UCSD-AML1 (cell line): ENCODE results near the gene PAPSS1.
A peak's percentile ranks its signal among the peaks of the same experiment; 100 is the strongest.

ENCODE experiments used
- DNase-seq: peaks from one replicate; lab custom pipeline; 2025; ENCODE audit not compliant: unreplicated experiment; lab: John Stamatoyannopoulos, UW

The PAPSS1 gene

DNA sequence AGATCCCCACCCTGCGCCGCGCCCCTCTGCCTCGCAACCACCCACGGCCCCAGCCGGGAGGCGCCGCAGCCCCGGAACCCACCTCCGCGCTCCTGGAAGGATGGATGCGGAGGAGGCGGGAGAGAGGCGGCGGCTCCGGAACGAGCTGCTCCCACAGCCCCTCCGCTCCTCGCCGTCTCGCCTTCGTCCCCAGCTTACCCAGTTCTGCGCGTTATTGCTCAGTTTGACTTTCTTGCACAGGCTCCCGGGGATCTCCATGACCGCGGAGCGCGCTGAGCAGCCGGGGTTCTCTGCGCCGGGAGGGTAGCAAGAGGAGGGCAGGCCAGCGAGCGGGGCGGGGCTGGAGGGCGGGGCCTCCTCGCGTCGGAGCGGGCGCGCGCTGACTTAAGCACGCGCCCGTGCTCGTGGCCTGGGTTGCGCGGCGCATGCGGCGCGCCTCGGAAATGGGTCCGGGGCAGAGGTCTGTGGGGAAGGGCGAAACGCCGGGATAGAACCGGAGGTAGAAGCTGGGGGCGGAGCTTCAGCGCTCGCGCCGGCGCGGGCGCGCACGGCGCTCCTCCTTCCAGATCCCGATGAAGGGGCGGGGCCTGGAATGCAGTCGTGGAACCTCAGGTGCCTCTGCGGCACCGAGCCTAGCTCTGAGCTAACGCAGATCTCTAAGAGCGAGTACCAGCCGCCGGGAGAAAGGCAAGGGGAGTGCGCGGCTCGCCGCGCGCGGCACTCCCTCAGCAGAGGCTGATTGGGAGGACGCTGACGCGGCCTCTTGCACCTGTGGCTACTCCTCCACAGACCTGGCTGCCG lies at the start of gene PAPSS1:
TSS of gene PAPSS1 (minus strand) at position 313 of the 801 bp plus-strand sequence. CDS start at position 258, 55 bp downstream.
- DNase-seq, result peak; percentile 98

DNA sequence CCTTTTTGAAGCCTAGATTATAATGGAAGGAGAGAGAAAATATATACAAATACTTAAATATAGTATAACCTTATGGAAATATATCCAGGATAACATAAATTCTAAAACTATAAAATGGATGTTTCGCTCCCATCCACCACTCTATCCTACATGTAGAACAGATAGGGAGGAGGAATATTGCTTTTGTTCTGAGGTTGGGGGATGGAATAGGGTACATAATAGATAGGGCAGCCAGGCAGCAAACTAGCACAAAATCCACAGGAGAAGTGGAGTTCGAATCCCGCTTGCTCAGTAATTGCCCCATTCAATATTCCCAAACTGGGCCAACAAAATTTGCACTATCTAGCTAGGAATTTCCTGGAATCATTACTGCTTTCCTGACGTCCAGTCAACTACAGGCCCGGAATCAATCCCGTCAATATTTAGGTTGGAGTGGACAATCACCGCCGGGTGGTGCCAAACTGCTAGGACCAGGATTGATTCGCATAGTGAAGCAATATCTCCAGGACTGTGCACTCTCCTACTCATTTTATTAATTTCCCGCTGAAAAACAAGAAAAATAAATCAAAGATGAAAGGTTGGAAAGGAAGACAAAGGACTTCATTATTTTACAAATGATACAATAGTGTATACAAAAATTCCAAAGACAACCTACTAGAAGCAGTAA lies 40.4 kb upstream of the PAPSS1 start:
- no peak for DNase-seq

DNA sequence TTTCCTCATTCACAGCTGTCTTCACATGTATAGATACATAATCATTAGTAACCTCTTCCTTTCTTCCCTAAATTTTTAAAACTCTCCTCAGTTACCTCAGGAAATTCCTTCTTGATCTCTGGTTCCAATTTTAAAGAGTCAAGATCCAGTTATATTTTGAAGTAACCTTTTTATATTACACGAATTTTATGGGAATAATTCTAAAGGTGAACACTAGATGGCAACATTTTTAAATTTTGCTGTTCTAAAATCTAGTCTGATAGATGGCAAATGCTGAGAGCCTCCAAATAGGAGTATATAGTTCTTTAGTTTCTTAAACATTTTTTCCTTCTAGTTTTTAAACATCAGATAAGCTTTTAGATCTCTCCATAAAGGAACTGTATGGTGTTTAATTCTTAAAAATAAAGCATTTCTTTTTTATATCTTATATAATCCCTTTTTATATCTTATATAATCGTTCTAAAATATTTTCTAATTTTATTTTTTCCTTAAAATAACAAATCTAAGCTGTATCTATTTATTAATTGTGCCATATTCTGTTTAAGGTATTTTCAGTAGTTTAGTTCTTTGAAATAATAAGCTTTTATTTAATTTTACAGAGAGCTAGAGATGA lies 37.9 kb upstream of the PAPSS1 start:
- no peak for DNase-seq

DNA sequence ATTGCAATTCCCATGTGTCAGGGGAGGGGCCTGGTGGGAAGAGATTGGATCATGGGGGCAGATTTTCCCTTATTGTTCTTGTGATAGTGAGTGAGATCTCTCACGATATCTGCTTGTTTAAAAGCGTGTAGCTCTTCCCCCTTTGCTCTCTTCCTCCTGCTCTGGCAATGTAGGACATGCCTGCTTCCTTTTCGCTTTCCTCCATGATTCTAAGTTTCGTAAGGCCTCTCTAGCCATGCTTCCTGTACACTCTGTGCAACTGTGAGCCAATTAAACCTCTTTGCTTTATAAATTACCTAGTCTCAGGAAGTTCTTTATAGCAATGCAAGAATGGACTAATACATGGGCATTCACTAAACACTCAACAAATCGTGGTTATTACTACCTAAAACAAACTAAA lies 37.2 kb upstream of the PAPSS1 start:
- DNase-seq, result no peak

DNA sequence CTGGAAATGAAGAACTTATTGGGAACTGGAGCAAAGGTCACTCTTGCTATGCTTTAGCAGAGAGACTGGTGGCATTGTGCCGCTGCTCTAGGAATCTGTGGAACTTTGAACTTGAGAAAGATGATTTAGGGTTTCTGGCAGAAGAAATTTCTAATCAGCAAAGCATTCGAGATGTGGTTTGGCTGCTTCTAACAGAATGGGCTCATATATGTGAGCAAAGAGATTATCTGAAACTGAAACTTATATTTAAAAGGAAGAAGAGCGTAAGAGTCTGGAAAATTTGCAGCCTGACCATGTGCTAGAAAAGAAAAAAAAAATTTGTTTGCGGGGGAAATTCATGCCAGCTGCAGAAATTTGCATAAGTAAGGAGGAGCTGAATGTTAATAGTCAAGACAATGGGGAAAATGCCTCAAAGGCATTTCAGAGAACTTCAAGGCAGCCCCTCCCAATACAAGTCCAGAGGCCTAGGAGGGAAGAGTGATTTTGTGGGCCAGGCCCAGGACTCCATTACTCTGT lies 35.9 kb upstream of the PAPSS1 start:
- DNase-seq, result no peak

DNA sequence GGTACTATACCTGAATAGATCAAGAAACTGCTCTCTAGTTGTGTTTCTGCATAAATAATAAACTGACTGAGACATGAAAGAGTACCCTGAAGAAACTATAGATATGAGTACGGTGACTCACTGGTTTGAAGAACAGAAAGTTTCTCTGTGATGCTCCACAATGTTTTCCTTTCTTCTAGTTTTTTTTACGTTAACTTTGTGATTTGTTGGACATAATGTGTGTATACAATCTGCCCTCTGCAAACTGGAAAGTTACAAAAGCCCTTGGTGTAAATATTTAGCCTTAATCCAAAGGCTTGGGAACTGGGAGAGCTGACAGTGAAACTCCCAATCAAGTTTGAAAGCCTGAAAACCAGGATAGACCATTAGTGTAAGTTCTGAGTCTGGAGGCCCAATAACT lies 31.6 kb upstream of the PAPSS1 start:
- no peak for DNase-seq

DNA sequence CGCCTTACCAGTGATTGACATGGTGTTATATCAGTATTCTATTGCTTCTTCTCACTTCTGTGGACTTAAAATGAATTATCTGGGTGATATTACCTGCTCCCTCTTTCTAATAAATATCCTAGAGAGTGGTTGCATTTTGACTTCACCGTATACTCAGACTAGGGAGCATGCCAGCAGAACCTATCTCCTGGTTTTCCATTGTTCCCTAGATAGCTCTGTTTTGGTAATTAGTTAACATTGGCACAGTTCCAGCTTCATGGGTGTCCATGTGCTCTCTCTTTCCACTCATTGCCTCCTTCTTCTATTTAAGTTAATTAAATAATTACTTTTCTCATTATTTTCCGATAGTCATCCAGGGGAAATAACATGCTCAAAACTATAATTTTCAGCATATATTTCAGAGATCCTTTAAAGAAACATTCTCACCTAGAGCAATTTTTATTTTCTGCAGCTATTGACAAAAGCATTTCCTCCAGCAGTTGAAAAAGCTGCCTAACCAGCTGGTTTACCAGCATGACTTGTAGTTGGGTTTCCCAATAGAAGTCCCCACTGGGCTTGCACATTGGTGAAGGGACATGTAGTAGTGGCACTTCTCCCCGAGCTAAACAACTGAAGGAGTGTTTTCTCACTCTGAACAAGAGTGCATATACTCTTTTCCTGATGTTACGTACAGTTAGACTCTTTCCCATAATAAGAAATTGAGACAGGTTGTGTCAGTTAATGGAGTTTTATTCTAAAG lies 27.9 kb upstream of the PAPSS1 start:
- DNase-seq, result no peak

DNA sequence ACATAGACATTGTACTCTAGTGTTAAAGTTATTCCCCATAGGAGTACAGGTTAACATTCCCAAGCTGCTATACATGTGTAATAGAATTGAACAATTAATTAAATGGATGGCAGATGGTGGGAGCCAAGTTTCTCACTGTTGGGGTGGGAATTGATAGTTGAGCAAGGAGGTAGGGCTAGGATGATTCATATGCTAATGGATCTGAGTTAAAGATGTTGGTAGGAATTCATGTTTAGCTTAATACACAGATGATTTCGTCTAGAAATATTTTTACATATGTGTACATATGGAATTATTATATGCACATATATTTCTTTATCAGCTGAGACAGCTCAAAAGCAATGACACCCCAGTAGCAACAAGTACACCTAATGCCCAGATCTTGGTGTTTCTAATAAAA lies 26.1 kb upstream of the PAPSS1 start:
- no peak for DNase-seq

DNA sequence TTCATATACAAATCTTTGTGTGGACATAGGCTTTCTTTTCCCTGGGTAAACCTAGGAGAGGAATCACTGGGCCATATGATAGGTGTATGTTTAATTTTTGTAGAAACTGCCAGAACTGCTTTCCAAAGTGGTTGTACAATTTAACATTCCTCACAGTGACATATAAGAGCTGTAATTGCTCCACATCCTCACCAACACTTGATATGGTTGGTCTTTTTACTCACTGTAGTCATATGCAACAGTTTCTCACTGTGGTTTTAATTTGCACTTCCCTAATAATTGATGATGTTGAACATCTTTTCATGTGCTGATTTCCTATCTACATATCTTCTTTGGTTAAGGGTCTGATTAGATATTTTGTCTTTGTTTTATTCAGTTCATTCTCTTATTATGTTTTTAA lies 24.5 kb upstream of the PAPSS1 start:
- DNase-seq, result no peak

DNA sequence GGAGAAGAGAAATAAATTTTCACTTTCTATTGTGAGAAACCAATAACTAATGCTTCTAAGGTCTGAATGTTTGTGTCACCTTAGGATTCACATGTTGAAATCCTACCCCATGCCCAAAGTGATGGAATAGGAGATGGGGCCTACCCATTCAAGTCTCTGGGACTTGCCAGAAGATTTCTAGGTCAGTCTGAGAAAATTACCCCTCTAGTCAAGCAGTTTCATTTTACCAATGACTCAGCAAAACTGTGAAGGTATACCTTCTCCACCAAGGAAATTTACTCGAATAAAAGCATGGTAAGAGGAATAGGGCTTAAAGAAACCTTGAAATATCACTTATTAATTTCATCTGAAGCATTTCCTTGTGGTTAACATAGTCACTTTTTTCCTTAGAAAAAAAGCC lies 23.5 kb upstream of the PAPSS1 start:
- no peak for DNase-seq

DNA sequence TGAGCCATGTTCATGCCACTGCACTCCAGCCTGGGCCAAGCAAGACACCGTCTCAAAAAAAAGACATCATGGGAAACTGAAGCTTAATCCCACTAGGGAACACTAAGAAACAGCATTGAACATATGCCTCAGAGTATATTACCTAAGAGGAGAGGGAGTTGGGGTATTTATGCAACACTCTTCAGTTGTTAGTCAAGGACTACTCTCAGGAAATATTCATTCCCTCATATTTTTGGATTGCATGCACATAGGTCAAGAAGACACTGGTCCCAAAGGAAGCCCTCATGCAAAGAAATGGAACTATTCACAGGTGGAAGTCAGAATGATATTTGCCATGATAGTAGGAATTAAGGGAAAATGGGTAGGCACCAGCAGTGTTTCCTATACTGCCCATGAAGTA lies 22.8 kb upstream of the PAPSS1 start:
- no peak for DNase-seq

DNA sequence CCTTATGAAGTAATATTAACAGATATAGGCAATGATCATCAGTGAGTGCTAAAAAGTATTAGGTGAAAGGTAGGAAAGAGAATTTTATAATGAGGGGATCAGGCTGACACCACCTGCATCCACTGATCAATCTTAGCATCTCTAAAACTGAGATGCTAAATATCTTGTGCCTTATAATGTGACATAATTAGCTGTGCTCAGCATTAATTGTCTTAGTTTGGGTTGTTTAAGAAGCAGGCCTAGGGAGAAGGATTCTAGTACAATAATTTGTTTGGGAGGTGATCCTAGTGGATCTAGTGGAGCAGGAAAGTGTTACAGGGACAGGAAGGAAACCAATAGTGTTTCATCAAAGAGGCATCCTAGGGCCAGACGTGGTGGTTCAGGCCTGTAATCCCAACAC lies 22.2 kb upstream of the PAPSS1 start:
- DNase-seq, result no peak

DNA sequence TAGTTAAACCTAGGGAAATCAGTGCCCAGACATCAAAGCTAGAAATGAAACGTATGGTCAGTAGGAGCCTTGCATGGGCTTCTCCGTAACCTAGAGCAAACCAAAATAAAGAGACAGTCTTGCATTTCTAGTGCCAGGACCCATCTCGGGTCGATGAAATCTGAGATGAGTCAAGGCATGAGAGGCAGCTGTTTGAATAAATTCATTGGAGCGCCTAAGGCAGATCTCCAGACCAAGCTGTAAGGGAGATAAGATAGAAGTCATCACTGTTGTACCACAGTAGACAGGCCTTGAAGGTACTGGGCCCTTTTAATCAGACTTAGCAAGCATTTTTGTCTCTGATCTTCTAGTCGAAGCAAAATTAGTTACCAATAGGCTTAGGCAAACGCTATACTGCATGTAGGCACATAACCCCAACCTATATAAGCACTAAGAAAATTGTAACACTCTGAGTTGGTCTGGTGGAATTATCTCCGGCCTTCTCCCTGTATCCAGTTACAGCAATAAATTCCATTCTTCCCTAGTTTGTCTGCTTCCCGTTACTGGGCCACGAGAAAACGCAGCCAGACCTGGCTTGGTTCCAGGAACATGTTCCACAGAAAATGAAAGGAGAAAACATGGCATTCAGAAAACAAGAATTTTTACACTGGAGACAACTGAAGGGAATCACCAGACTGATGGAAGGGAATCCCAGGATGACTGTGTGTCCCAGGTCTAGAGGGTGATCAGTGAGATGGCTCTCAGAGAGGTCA lies 21.1 kb upstream of the PAPSS1 start:
- no peak for DNase-seq

DNA sequence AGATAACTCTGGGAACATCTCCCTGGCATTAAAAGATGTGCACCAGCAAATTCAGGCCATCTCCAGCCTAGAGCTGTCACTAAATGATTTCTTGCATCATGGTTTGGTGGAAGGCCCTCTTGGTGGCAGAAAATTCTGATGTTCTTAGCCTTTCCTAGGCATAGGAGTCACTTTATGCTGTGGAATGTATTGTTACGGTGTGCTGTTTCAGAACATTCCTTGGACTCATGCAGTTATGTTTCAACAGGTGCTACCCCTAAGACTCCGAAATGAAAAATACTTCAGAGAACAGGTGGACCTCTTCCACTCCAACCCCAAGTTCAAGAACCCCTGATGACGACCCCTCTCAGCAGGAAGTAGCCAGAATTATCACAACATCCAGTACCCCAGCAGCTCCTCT lies 20.3 kb upstream of the PAPSS1 start:
- no peak for DNase-seq

DNA sequence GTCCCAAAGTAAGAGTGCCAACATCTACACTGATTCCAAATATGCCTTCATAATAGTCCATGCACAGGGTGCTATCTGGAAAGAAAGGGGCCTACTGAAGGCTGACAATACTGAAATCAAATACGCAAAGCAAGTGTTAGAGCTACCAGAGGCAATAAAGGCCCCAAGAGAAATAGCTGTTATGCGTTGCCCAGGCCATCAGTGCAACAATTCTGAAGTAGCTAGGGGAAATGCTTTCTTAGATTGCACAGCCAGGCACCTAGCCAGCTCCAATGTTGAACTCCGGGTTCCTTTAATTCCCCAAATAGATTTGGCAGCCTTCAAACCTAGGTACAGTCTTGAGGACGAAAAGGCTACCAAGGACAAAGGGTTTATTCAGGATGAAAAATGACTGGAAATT lies 17.4 kb upstream of the PAPSS1 start:
- DNase-seq, result no peak

DNA sequence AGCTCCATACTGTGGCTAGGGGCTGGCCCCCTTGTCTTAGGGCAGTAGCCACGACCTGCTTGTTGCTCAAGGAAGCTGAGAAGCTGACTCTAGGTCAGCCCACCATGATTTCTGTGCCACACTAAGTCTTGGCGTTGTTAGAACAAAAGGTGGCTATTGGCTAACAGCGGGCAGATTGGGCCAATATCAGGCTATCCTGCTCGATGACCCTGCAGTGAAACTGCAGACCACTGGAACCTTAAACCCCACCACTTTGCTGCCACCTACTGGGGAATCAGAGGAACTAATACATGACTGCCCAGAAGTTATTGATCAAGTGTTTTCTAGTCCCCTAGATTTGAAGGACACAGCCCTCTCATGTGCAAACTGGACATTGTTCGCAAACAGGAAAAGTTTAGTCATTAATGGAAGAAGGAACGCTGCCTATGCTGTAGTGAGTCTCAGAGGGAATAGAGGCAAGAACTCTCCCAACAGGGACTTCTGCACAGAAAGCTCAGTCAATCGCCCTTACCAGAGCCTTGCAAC lies 17.0 kb upstream of the PAPSS1 start:
- DNase-seq, result peak; percentile 27

DNA sequence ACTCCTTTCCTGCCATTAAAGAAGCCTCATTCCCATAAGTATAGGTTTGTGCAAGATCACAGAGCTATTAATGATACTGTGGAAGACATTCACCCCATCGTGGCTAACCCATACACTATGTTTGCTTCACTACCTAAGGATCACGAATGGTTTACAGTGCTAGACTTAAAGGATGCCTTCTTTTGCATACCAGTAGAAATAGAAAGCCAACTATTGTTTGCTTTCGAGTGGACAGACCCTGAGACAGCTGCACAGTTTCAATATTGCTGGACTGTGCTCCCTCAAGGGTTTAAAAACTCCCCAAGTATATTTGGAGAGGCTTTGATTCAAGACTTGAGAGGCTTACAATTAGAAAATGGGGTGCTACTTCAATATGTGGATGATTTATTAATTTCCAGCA lies 16.0 kb upstream of the PAPSS1 start:
- DNase-seq, result no peak

DNA sequence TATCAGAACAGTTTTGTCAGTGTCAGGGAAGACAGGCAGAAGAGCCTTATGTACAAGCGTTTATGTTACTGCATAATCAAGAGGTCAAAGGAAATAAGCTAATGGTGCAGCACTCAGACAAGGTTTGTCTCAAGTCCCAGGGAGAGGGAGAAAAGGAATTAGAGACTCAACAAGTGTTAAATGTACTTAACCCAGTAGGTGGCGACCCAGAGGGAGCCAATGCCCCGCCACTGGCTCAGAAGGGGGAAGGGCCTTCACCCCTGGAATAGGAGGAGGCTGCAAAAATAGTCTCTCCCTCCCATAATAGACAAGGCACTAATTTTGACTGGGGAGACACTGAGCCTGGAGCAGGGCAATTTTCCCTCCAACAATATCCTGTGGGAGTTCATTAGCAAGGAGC lies 14.1 kb upstream of the PAPSS1 start:
- DNase-seq, result peak; percentile 14

DNA sequence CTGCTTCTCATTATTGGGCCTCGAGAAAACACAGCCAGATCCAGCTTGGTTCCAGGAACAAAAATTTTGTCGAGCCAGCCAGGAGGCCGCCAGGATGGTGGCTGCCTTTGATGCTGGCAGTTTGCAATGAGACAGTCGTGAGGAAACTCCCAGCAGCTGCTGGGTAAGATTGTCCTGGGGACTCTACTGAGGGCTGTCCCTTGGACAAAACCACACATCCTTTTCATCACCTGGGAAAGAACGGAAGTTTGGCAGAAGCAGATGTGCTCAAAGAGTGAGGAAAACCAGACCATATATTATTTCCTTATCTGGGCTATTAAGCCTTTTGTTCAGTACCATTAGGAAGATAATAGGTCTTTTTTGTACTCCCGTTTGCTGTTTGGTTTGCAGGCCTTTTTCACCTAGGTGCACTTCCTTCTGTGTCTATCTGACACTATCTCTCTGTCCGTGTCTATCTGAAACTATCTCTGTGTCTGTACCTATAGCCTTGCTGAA lies 13.4 kb upstream of the PAPSS1 start:
- DNase-seq, result peak; percentile 14

DNA sequence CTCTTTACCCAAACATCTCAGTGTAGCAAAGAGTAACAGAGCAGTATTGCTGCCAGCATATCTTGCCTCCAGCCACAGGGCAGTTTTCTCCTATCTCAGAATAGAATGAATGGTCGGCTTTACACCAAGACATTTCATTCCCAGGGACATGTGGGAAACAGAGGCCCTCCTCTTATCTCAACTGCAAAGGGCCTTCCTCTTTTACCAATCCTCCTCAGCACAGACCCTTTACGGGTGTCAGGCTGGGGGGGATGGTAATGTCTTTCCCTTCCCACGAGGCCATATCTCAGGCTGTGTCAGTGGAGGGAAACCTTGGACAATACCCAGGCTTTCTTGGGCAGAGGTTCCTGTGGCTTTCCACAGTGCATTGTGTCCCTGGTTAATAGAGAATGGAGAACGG lies 9.0 kb upstream of the PAPSS1 start:
- peak; percentile 8 for DNase-seq
